ENCODE results near the gene FKBP15. TPM values are rescaled to one million over a fixed set of nuclear protein-coding genes. Genes with fewer than 3 reads are reported as not detected.
A peak's percentile ranks its signal among the peaks of the same experiment; 100 is the strongest.

Gene FKBP15
- total RNA-seq, 4 donors from 2014 or later = 20.5 to 42.3 (median 32.0) TPM

GRCh38 chr9:113210815-113211214 is 10.3 kb downstream of the FKBP15 start:
- TF ChIP-seq, protein P1, sequence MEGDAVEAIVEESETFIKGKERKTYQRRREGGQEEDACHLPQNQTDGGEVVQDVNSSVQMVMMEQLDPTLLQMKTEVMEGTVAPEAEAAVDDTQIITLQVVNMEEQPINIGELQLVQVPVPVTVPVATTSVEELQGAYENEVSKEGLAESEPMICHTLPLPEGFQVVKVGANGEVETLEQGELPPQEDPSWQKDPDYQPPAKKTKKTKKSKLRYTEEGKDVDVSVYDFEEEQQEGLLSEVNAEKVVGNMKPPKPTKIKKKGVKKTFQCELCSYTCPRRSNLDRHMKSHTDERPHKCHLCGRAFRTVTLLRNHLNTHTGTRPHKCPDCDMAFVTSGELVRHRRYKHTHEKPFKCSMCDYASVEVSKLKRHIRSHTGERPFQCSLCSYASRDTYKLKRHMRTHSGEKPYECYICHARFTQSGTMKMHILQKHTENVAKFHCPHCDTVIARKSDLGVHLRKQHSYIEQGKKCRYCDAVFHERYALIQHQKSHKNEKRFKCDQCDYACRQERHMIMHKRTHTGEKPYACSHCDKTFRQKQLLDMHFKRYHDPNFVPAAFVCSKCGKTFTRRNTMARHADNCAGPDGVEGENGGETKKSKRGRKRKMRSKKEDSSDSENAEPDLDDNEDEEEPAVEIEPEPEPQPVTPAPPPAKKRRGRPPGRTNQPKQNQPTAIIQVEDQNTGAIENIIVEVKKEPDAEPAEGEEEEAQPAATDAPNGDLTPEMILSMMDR (IDR thresholded peaks at IDR 0.05) = no peak
- ATAC-seq (ENCODE audit: low FRiP score) (no peak), DNase-seq (ENCODE audit: low spot score) (no peak)

GRCh38 chr9:113205861-113206260 is 15.2 kb downstream of the FKBP15 start:
- no peak for ATAC-seq (ENCODE audit: low FRiP score)
- DNase-seq (ENCODE audit: low spot score) = no peak
- TF ChIP-seq, protein P1 (IDR thresholded peaks at IDR 0.05) = no peak

DNA sequence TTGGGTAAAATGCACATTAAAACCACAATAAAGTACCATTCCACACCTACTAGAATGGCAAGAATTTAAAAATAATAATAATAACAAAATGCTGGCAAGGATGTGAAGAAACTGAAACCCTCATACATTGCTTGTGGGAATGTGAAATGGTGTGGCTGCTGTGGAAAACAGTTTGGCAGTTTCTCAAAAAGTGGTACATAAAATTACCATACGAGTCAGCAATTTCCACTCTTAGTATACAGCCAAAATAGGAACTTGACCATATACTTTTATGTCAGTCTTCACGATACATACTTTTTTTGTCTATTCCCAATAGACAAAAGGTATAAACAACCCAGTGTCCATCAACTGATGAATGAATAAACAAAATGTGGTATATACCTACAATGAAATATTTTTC is 15.6 kb downstream of the FKBP15 start:
- DNase-seq (ENCODE audit: low spot score) = no peak
- ATAC-seq (ENCODE audit: low FRiP score) = no peak
- TF ChIP-seq, protein P1 (IDR thresholded peaks at IDR 0.05) = no peak

GRCh38 chr9:113199683-113200329 is 21.3 kb downstream of the FKBP15 start:
- ATAC-seq (ENCODE audit: low FRiP score) = no peak
- TF ChIP-seq, protein P1 (IDR thresholded peaks at IDR 0.05) = no peak
- no peak for DNase-seq (ENCODE audit: low spot score)

- TF ChIP-seq, protein P1 (IDR thresholded peaks at IDR 0.05) = no peak
- no peak for DNase-seq (ENCODE audit: low spot score)
- no peak for ATAC-seq (ENCODE audit: low FRiP score)
These were observed 28.6 kb downstream of the FKBP15 start for GRCh38 chr9:113192455-113192854.

- ATAC-seq (ENCODE audit: low FRiP score) (peak; percentile 77), DNase-seq (ENCODE audit: low spot score) (no peak)
- TF ChIP-seq, protein P1 (IDR thresholded peaks at IDR 0.05) = no peak
These were observed 33.0 kb downstream of the FKBP15 start for GRCh38 chr9:113187929-113188595.
